GM12874 (cell line): Measurements from ENCODE around the gene RASAL2.

Source experiments
- TF ChIP-seq, protein P1 (sequence below): IDR thresholded peaks from 2 replicates; pipeline ENCODE4 v1.5.1; 2011; ENCODE audit warnings: low read depth, mild to moderate bottlenecking, control low read depth, low read length, moderate library complexity; ENCODE audit not compliant: insufficient read depth

Gene RASAL2

DNA sequence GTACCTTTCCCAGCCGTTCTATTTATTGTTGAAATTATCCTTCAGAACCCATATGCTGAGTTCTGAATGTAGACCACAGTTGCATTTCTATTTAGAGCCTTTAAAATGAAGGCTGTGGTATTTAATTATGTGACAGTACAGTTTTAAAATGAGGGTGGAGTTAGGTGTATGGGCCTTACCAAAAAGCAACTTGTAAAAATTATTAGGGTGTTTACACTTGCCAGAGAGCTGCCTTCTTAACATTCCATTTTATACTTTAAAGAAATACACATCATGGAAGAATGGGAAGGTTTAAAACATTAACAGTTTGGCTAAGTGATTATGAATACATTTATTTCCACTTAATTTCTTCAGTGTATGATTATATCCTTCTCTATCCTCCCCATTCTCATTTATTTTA is 75.7 kb downstream of the RASAL2 start:
- TF ChIP-seq, protein P1, sequence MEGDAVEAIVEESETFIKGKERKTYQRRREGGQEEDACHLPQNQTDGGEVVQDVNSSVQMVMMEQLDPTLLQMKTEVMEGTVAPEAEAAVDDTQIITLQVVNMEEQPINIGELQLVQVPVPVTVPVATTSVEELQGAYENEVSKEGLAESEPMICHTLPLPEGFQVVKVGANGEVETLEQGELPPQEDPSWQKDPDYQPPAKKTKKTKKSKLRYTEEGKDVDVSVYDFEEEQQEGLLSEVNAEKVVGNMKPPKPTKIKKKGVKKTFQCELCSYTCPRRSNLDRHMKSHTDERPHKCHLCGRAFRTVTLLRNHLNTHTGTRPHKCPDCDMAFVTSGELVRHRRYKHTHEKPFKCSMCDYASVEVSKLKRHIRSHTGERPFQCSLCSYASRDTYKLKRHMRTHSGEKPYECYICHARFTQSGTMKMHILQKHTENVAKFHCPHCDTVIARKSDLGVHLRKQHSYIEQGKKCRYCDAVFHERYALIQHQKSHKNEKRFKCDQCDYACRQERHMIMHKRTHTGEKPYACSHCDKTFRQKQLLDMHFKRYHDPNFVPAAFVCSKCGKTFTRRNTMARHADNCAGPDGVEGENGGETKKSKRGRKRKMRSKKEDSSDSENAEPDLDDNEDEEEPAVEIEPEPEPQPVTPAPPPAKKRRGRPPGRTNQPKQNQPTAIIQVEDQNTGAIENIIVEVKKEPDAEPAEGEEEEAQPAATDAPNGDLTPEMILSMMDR: no peak

DNA sequence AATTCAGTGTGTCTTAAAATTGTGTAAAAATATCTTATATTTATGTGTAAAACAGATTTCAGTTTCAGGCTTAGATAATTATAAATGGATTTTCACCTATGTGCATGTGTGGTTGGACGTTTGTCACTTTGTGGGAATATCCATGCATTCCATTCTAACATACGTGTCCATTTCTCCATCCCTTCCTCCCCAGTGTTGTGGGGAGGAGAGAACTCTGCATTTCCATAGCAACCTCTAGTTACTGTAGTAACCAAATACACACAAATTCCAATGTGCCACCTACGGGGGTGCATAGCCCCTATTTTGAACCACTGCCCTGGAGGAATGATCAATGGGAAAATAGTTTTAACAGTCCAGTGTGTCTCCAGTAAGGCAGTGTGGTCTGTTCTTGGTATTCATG is 79.0 kb downstream of the RASAL2 start:
- TF ChIP-seq, protein P1: no peak

DNA sequence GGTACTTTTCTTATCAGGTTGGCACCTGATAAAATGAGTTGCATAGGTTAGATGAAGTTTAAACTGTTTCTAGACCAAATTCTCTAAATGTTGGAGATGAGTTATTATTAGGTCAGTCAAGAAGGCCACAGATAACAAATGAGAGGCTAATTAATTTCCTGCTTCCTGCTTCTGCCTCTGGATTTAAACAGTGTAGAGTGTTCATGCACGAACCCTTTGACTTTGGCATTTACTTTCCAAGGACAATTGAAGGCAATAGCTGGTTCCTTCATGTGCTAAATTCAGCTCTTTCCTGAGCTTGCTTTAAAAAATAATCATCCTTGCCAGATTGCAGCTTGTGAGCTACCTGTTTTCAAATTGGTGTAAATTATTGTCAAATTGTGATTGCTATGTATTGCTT is 80.6 kb downstream of the RASAL2 start:
- TF ChIP-seq, protein P1: no peak

DNA sequence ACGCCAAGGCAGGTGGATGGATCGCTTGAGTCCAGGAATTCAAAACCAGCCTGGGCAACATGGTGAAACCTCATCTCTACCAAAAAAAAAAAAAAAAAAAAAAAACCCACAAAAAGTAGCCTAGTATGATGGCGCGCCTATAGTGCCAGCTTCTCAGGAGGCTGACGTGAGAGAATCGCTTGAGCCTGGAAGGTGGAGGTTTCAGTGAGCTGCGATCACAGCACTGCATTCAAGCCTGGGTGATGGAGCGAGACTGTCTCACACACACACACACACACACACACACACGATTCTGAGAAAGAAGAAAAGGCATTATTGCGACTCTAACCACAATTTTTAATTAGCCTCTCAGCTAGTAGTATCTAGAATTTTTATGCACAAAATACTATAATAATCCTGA is 86.5 kb downstream of the RASAL2 start:
- TF ChIP-seq, protein P1: no peak

DNA sequence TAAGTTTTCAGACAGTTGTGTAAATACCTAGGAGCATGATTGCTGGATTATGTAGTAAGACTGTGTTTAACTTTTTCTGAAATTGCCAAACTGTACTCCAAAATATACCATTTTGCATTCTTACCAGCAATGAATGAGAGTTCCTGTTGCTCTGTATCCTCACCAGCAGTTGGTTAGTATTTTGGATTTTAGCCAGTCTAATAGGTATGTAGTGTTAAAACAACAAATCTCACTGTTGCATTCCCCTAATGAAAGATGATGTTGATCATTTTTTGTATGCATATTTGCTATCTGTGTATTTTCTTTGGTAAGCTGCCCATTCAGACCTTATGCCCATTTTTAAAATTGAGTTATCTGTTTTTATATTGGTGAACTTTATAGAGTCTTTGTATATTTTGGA is 89.9 kb downstream of the RASAL2 start:
- TF ChIP-seq, protein P1: no peak

DNA sequence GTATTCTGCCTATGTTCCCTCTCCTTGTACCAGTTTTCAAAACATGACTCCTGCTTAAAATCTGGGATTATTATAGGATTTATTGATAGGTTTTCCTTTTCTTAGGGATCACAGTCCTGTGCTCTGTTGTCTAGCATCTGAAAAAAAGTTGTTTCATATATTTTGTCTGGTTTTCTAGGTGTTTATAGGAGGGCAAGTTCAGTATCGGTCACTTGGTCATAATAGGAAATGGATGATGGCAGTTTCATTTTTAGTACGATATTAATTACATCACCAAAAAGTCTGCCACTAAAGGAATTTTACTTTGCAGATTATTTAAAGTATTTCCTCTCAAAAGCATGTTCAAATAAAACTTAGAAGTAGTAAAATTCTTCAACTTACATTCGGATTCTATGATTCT is 94.4 kb downstream of the RASAL2 start:
- TF ChIP-seq, protein P1: no peak

DNA sequence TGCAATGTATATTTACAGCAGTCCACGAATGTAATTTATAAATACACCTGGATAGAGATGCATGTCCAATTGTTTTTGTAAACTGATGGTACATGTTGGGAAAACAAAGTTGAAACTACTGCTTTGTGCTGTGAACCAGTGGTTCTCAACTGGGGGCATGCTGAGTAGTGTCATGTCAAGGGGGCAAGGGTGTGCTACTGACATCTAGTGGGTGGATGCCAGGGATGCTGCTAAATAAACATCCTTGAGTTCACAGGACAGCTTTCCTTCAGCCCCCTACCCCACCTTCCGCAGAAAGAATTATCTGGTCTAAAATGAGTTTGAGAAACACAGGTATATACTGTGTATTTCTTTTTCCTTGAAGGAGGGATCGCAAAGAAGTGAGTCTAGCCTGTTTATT is 95.9 kb downstream of the RASAL2 start:
- TF ChIP-seq, protein P1: peak; percentile 80

DNA sequence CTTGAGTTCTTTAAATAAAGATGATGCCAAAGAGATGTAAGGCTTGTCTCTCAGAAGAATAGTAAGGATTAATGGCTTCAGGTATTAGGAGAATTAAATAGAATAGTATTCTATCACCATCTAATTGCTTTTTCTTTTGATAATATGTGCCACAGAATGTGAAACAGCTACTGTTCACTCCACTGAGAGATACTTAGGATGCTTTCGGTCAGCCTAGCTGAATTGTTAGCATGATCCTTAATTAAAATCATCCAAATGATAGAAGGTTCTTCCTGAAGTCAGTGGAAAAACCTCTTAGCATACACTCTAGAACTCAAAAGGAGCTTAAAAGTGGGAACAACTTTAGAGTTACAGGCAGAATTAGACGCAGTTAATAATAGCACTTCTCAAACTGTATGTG is 97.0 kb downstream of the RASAL2 start:
- TF ChIP-seq, protein P1: no peak
